RPMI8226 (cell line): ENCODE measurements around the gene NDUFC1.
"Not testable (repeated sequence)": the region's sequence is repeated elsewhere in the genome, so short reads cannot be mapped to it uniquely, and the experiment has no call there.

Experiments
- DNase-seq: peaks from one replicate; pipeline ENCODE4 v3.0.0-alpha.2; 2015

NDUFC1 gene

DNA sequence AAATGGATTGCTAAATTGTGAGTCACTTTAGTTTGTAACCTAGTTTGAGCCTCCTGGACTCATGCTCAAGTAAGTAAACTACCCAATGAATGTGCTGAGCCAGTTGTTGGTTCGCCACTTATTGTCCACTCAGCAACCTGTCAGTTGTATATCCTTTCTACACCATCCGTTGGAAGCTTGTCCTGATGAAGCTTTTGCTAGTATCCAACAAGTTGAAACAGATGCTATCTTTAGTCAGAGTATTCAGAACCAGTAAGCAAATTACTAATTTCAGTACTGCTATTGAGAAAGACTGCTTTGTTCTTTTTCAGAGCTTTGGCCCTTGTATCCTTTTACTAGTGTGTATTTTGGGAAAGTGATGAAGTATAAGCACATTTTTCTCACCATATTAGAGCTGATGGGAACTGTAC, 5.3 kb downstream of the NDUFC1 start:
- DNase-seq, result peak; percentile 87

DNA sequence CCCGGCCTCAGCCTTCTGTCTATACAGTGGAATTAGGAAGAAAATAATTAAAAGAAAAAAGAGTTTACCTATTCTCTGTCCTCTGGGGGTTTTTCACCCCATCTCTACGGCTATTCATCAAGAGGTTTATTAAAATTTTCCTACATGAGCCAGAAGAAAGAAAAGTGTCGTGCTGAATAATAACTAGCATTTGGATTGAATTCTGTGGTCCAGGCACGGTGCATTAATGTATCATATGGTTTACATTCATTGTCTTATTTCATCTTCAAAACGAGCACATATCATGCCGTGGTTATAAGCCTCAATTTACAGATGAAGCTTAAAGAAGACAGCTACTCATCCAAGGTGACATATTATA, 6.4 kb downstream of the NDUFC1 start:
- no peak for DNase-seq

DNA sequence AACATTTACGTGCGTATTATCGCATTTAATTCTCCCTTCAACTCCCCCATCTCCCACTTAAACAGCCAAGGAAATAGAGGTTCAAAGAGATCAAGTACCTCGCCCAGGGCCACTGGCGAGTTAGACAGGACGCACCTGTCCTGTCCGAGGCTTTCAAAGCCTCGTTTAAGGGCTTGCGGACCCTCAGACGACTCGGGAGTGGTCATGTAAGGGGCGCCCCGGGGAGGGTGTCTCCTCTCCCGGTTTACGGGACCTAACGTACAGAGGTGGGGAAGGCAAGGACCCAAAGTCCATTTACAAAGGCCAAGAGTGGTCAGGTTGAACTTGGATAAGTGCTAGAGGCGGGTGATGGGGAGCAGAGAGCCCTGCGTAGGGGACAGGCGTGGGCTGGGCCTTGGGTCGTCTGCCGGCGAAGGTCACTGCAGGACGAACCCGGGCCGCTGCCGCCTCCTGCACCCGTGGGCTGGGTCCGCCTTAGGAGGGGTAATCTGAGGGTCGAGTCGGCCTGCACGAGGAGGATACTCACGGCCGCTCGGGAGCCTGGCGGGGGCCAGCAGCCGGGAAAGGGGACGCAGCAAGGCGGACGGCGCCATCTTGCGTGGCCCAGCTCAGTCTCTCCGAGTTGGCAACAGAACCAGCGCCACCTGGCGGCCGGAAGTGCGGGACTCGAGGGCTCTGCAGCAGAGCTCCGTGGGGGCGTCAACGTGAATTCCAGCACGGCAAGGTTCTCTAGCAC, 6.9 kb downstream of the NDUFC1 start:
- peak; percentile 95 for DNase-seq

DNA sequence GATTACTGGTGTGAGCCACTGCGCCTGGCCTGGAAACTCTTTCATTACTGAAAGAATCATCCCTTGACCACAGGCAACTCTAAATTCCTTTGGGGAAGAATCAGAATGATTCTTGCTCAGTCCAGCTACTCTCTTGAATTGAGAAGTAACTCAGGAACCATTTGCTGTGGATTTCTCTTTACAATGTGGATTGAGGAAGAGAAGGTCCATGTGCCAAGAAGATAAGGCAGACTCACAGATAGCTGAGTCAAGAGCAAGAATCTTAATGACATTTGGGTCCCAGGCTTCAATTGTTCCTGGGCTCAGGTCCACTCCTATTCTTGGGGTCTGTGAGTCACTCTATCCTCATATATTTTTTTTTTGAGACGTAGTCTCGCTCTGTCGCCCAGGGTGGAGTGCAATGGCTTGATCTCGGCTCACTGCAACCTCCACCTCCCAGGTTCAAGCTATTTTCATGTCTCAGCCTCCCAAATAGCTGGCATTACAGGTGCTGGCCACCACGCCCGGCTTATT, 16.0 kb downstream of the NDUFC1 start:
- no peak for DNase-seq

DNA sequence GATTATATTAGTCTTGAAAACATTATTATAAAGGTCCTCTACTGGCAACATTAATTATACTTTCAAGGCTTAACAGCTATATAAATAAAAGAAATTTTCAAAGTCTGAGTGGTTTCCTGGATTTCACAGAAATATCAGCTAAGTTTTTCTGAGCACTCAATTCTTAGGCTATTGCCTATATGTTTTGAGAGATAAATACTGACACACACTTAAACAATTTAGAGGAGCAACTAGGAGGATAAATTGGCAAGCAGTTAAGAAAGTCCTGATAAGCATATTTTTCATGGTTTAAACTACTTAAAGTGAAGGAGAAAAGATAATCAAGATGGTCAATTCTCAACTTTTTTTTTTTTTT, 19.6 kb downstream of the NDUFC1 start:
- no peak for DNase-seq

DNA sequence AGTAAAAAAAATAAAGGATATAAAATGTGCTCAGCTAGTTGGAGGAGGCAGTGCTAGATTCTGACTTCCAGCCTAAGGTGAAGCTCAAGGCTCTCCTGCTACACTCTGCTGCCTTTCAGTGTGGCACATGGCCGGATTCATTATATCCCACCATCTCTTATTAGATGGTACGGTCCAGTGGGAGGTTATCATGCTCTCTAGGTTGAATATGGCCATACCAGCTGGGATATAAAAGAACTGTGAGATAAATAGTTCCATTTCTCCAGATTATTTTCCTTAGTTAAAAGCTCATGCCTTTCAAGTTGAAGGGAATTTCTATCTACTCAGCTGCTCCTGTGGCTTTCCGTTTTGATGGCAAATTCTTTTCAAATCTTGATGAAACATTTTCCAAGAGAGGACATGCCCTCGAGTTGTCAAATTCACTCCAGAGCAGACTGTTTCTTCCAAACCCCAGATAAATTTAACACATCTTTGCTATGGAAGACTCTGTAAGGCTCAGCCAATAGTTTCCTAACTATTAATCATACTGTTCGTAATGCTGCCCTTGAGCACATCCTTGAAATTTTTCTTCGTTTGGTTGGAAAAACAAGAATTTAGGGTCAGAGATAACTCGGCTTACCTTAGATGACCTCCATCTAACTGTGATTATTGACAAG, 20.1 kb downstream of the NDUFC1 start:
- DNase-seq, result no peak

DNA sequence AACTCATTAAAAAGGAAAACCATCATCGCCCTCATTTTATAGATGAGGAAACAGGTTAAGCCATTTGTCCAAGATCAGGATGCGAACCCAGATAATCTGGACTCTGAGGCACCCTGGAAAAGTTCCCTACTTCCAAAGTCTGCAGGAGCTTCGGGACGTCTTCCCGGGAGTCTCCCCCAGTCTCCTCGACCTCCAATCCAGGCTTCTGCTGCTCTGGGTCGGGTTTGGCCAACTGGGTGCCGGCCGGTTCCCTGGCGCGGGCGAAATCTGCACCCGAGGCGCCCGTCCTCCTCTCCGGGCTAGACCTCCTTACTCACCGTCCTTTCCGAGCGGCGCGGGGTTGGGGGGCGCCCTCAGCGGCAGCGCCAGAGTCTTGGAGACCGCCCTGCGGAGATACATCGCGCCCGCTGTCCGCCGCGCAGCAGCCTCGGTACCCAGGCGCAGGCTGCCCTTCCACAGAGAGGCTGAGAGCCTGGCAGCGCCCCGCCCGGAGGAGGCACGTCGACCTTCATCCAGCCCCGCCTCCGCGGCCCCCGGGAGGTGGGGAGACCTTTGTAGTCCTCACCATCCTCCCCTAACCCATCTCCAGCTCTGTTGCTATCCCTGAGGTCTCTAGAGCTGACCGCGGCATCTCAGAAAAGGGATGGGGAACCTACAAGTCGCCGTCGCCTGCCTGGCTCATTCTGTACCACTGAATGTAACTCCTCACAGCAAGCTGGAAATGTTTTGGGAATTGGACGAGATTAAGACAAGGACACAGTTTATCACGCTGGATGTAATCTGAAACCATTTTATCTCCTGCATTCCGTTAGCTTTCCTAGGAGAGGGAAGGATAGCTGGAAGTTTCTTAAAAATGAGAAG, 22.3 kb downstream of the NDUFC1 start, which contains the start of gene MGARP:
Gene MGARP (minus strand): TSS at position 466 of the 861 bp plus-strand sequence. CDS start 67 bp downstream, at position 399.
- DNase-seq, result no peak

DNA sequence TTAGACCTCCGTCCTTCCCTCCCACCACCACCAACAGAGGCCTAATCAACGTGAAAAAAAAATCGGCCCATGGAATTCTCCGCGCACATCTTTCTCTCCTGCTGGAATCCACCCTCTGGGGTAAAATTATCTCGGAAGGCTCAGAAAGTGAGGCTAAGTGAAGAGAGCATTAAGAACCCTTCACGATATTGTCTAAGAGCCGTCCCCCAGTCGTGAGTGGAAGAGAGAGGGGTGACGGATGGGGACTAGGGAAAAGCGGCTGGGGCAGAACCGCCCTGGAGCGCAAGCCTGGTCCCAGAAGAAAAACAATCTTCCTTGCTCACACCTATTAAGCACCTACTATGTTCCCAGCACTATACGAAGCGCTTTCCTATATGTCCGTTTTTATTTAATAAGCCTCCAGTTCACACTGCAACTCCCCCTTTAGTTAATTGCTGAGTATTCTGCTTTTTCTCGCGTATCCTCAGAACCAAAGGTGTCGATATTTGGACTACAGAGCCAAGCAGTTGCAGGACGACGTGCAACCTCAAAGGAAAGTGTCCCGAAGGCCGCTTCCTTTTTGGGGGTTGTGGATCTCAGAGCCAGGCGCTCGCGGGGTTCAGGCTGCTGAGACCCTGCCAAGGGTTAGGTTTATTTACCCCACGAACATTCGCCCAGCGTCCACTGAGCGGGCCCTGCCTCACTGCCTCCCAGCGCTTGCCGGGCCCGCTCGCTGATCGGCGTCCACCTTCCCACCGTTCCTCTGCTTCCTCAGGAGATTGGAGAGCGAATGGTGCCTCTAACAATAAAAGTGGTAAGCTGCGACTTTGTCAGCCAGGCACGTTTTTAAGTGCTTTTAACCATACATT, 23.1 kb downstream of the NDUFC1 start:
- no peak for DNase-seq

DNA sequence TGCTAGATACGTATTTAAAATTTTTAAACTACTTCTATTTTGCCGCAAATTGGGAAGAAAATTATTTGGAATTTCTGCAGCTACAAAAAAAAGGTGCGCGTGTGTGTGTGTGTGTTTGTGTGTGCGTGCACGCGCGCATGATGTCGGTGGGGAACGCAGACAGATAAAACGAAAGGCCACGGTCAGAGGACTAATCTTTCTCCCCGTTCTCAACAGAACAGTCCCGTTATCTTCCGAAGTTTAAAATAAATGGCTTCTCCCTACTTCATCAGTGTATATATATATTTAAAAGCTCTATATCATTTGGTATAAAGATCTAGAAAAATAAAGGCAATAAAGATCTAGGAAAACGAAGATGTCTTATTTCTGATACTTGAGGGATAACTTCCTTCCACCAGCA, 23.8 kb downstream of the NDUFC1 start:
- no peak for DNase-seq

DNA sequence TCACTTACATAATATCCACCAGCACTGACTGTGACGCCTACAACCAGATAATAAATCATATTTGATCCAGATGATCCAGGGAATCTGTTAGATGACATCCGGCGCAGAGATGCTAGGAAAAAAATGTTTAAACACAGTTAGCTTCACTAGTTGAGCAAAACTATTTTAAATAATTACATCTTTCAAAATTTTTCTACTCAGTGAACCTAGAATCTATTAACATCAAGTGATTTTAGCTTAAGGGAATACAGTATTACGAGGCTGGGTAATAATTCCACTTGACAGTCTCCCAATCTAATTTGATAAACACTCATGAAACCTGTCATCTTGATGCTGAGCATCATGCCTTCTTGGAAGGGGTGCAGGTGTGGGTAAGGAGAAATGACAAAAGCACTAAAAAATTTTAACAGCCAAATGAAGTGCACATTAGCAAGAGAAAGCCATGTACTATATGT, 27.0 kb downstream of the NDUFC1 start:
- DNase-seq, result no peak

DNA sequence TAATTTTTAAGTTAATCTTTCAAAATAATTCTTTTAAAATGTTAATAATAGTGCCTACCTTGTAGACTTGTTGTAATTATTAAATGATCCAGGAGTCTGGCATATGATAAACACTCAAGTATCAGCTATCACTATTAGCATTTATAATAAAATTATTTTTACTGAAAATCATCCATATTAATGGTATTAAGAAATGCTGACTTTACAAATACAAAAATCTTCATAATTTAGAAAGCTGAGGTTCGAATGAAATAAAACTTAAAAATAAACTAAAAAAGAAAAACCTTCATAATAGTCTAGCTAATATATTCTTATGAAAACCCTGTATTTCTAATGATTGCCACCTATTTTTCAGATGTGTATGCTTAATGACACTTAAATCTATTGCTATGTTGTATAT, 27.5 kb downstream of the NDUFC1 start:
- no peak for DNase-seq

DNA sequence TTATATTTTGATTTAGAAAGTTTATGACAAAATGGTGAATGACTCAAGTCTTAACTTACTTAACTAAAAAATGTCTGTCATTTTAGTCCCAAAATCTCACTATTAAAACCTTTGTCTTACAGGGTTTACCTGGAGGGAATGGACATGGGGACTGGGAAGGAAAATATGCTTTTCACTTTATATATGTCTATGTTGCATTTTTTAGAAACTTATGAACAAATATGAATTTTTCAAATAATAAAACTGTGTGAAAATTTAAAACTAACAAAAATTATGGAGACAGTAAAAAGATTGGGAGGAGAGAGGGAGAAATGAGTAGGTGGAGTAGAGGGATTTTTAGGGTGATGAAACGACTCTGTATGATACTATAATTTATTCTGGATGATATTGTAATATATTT, 28.4 kb downstream of the NDUFC1 start:
- no peak for DNase-seq

DNA sequence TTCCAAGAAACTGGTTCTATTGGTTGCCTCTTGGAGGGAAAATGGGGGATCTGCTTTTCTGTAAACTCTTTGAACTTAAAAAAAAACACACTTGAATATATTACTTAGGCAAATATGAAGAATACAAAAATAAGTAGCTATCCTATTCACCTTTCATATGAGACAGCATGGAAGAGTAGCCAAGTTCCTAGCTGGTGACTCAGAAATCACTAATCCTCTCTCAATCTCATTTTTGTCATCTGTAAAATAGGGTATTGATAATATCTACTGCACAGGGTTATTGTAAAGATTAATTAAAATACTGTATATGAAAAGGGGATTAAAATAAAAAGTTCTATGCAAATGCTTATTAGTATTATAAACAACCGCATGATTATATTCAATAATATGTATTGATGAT, 35.0 kb downstream of the NDUFC1 start:
- DNase-seq, result no peak

DNA sequence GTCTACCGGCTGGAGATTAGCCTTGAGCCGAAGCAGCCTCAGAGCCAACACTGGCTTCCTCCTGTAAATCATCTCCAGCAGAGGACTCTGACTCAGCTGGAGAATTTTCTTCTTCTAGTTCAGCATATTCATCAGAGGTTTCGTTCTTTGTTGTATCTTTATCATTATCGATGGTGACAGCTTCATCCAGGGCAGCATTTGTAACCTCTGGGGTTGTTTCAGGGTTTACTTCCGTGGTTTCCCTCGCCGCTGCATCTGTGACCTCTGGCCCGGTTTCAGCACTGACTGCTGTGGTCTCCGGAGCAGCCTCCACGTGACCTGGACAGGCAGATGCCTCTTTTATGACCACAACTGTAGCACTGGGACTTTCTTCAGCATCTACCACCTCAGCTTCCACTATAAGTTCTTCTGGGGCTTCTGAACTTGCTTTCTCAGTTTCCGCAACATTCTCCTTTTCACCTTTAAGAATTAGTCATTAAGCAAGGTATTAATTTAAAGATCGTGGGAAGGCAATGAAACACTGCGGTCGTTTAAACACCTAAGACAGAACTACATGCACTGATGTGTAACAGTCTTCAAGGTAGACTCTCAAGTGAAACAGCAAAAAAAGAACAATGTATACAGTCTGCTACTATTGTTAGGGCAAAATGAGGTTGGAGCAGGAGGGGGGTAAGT, 35.6 kb downstream of the NDUFC1 start:
- DNase-seq, result peak; percentile 93

DNA sequence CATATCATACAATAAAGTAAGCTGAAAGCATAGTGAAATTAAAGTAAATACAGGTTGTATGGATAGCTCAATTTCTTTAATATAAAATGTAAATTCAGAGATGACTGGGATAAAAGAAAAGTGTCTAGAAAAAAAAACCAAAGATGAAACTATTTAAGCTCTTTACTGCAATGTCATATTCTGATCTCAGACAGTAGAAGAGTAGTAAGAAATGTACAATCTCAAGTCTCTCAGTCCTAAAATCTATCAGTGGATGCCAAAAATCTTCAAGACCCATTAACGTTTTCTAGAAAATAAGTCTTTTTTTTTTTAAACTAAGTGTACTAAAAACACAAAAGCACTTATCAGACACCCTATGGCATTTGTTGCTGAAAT, 36.1 kb downstream of the NDUFC1 start:
- DNase-seq, result no peak

DNA sequence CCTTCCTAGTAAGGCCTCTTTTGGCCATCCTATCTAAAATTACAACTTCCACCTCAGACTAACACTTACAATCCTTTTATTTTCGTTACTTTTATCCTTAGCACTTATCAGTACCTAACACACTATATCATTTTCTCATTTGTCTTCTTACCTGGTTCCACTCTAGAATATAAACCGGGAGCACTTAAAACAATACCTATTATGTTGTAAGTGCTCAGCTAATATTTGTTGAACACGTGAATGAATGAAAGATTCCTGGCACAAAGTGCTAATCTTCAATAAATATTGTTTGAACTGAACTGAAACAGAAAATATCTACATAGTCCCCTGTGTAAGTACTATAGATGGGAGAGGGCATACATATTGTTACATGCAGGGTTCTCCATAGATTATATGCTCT, 36.6 kb downstream of the NDUFC1 start:
- DNase-seq, result no peak

DNA sequence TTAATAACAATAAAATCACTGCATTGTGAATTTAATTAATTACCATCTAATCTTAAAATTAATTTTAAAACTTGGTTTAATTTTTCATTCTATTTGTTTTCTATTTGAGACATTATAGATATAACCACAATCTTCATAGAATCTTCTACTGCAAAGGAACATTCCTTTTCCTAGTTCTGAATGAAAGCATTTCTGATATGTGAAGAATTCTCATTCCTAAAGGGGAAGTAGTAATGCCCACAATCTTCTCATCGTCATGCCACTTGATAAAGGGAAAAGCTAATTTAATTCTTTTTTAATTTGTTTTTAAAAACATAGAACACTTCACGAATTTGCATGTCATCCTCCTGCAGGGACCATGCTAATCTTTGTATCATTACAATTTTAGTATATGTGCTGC, 45.9 kb downstream of the NDUFC1 start:
- DNase-seq, result no peak

DNA sequence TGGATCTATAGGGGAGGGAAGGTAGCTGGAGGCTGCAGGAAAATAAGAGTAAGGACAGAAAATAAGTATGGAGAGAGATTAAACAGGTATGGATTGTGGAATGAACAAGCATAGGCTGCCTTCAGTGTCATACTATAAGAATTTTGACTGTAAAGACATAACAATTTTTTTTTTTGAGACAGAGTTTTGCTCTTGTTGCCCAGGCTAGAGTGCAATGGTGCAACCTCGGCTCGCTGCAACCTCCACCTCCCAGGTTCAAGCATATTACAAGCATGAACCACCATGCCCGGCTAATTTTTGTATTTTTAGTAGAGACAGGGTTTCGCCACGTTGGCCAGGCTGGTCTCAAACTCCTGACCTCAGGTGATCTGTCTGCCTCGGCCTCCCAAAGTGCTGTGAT, 46.7 kb downstream of the NDUFC1 start:
- DNase-seq, result not testable (repeated sequence)

DNA sequence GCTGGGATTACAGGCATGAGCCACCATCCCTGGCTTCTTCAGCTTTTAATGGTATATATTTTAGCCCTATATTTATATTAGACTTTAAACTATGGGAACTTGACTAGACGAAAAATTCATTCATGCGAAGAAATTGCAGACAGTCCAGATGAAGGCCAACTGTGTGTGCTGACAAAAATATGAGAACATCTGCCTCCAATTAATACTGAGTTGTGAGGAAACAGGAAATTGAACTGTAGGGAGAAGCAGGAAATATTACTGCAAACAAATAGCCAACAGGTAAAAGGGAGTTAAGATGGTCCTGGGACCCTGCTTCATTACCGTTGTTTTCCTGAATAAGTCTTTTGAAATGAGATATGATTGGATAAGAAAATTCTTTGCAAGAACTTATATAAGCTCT, 48.6 kb downstream of the NDUFC1 start:
- DNase-seq, result no peak

DNA sequence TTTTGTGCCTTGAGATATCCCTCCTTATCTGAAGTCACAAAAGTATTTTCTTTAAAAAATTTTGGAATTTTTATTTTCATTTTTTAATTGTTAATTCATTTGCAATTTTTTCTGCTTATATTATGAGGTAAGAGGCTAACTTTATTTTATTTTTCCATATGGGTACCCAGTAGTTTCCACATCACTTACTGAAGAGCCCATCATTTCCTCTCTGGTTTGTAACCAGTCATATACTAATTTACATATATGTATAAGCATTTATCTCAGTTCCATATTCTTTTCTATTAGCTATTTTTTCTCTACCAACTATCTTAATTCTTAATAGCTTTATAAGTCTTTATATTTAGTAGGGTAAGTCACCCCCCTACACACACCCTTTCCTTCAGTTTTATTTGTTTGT, 49.2 kb downstream of the NDUFC1 start:
- no peak for DNase-seq

DNA sequence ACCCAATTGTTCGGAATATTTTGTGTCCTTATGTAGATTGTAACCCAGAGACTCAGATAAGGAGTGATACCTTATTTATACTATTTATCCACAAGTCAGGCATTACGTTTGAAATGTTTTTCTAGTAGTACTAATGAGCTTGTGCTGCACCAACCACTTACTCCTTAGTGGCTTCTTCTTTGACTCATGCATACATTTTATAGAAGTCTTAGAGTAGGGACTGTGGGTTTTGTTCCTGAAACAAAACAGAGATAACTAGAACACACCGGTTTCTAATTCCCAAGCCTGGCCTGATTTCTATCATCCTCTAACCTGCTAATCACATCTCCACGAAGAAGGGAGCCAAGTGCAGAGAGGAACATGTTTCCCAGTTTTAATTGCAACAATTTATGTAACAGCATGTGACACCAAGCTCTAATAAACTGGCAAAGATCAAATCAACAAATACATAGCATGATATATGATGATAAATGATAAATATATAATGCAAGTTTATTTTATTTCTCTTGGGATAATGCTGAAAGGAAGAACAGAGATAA, 54.5 kb downstream of the NDUFC1 start:
- no peak for DNase-seq

DNA sequence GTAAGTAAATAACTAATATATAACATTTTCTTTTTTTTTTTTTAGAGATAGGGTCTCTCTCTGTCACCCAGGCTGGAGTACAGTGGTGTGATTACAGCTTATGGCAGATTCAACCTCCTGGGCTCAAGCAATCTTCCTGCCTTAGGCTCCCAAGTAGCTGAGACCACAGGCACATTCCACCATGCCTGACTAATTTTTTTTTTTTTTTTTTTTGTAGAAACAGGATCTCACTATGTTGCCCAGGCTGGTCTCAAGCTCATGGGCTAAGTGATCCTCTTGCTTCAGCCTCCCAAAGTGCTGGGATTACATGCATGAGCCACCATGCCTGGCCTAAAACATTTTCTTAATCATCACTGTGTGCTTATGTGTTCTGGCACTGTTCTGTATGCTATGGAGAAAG, 55.0 kb downstream of the NDUFC1 start:
- no peak for DNase-seq
